ENCODE data around the gene CCM2. TPM values are rescaled to one million over a fixed set of nuclear protein-coding genes. Genes with fewer than 3 reads are reported as not detected.

The CCM2 gene
- total and polyA plus RNA-seq, 2 experiments from 2014 or later = 24.9 to 40.1 TPM

GRCh38 chr7:44990109-44991023 is 9.6 kb upstream of the CCM2 start:
- no peak overlapping the region for H3K4me2 ChIP-seq
- DNase-seq (ENCODE audit: low spot score) = no peak
- H3K4me1 ChIP-seq (ENCODE audit: insufficient read depth) = peaks cover 8% of the 10 kb centered on the region
- peaks cover 21% of the 10 kb centered on the region for H3K36me3 Mint-ChIP-seq (ENCODE audit: low read depth)
- peaks cover 21% of the 10 kb centered on the region for H3K4me1 Mint-ChIP-seq
- no peak overlapping the region for H3K4me3 Mint-ChIP-seq
- H3K79me2 ChIP-seq (replicated peaks; ENCODE audit: insufficient read depth) = peaks cover 11% of the 10 kb centered on the region
- no peak overlapping the region for H3K4me3 ChIP-seq
- H3K9me2 ChIP-seq (ENCODE audit: insufficient read depth) = no peaks in the 10 kb centered on the region
- H3K27ac ChIP-seq (ENCODE audit: low read depth) = 0 out of 2 replicates have a peak overlapping the region, but pooled peaks have one; percentile 19
- H3K27ac Mint-ChIP-seq = peak overlapping the region; percentile 26
- TF ChIP-seq JUNB (IDR thresholded peaks at IDR 0.05; ENCODE audit: unreplicated experiment) (no peak), NANOG (IDR thresholded peaks at IDR 0.05; ENCODE audit: borderline replicate concordance) (no peak), REST (IDR thresholded peaks at IDR 0.05; ENCODE audit: unreplicated experiment) (no peak), ETS1 (IDR thresholded peaks at IDR 0.05) (no peak), CTCF (conservative IDR thresholded peaks at IDR 0.05; ENCODE audit: low read depth in 2 of 2) (no peak), ZNF331 (CRISPR knock-in tag; IDR thresholded peaks at IDR 0.05; ENCODE audit: low read depth) (no peak), POLR2AphosphoS5 (IDR thresholded peaks at IDR 0.05; ENCODE audit: low read depth) (no peak), CREB1 (CRISPR knock-in tag; IDR thresholded peaks at IDR 0.05; ENCODE audit: low read depth) (no peak), EZH2phosphoT487 (IDR thresholded peaks at IDR 0.05; ENCODE audit: unreplicated experiment) (no peak), EZH2 (IDR thresholded peaks at IDR 0.05; ENCODE audit: low read depth, unreplicated experiment) (no peak), ZNF462 (CRISPR knock-in tag; IDR thresholded peaks at IDR 0.05) (no peak), ZNF114 (CRISPR knock-in tag; IDR thresholded peaks at IDR 0.05) (no peak), STAT1 (IDR thresholded peaks at IDR 0.05; ENCODE audit: unreplicated experiment) (no peak)
- peaks cover 10% of the 10 kb centered on the region for H3F3A ChIP-seq (replicated peaks; ENCODE audit: low read depth)
- H3K9me3 Mint-ChIP-seq = no peaks in the 10 kb centered on the region
- no peaks in the 10 kb centered on the region for H4K20me1 ChIP-seq (replicated peaks; ENCODE audit: insufficient read depth)
- H3K36me3 ChIP-seq (ENCODE audit: insufficient read depth) = peaks cover 5% of the 10 kb centered on the region
- no peak overlapping the region for H2AFZ ChIP-seq
- H3K27me3 ChIP-seq (ENCODE audit: insufficient read depth) = no peaks in the 10 kb centered on the region
- ATAC-seq = no peak
- peaks cover 11% of the 10 kb centered on the region for H3K27me3 Mint-ChIP-seq (ENCODE audit: insufficient read depth, low read depth, poor library complexity)

All from GM23338 (cell line).